Measurements from ENCODE around the gene ADGB. TPM values are rescaled to one million over a fixed set of nuclear protein-coding genes. Genes with fewer than 3 reads are reported as not detected.

ADGB gene
- total and polyA plus RNA-seq, 8 donors, result not detected

- Histone ChIP-seq H3K27ac (no peak overlapping the region), H3K36me3 (no peaks in the 10 kb centered on the region), H3K4me1 (no peaks in the 10 kb centered on the region), H3K27me3 (no peaks in the 10 kb centered on the region), H3K9me3 (no peaks in the 10 kb centered on the region), H3K4me3 (no peak overlapping the region)
- DNase-seq, result no peak
- 58 to 77% methylated on average over 2 of the region's 2 CpGs for WGBS, 2 donors
- intact Hi-C loops (cut with DNase I), result no loop called here
- no peak for FAIRE-seq
- ATAC-seq, result no peak
- TF ChIP-seq CTCF (IDR thresholded peaks at IDR 0.05), result no peak
Measured at GRCh38 chr6:146628350-146628749, 29.6 kb downstream of the ADGB start.

GRCh38 chr6:146634022-146634421 is 35.2 kb downstream of the ADGB start:
- no peak for DNase-seq
- no peak for TF ChIP-seq CTCF (IDR thresholded peaks at IDR 0.05)
- no peaks in the 10 kb centered on the region for H3K36me3 ChIP-seq
- H3K4me3 ChIP-seq, result no peak overlapping the region
- no peak for FAIRE-seq
- peaks cover 0 to 3% (median 0%) of the 10 kb centered on the region in 4 donors for H3K27me3 ChIP-seq
- no peak for ATAC-seq
- WGBS, 2 donors, result 65 to 67% methylated on average over 2 of the region's 2 CpGs
- intact Hi-C loops (cut with DNase I), result no loop called here
- H3K9me3 ChIP-seq, result no peaks in the 10 kb centered on the region
- H3K4me1 ChIP-seq, result no peaks in the 10 kb centered on the region
- H3K27ac ChIP-seq, result no peak overlapping the region

GRCh38 chr6:146635165-146635564 is 36.4 kb downstream of the ADGB start:
- Histone ChIP-seq H3K4me1 (no peaks in the 10 kb centered on the region), H3K9me3 (no peaks in the 10 kb centered on the region), H3K27ac (no peak overlapping the region), H3K27me3 (peaks cover 0 to 3% (median 0%) of the 10 kb centered on the region in 4 donors), H3K36me3 (no peaks in the 10 kb centered on the region), H3K4me3 (no peak overlapping the region)
- ATAC-seq (no peak), FAIRE-seq (no peak), DNase-seq (no peak)
- no peak for TF ChIP-seq CTCF (IDR thresholded peaks at IDR 0.05)
- intact Hi-C loops (cut with DNase I), result no loop called here

- Histone ChIP-seq H3K27ac (no peak overlapping the region), H3K36me3 (no peaks in the 10 kb centered on the region), H3K9me3 (no peaks in the 10 kb centered on the region), H3K27me3 (peaks cover 0 to 3% (median 0%) of the 10 kb centered on the region in 4 donors), H3K4me3 (no peak overlapping the region), H3K4me1 (no peaks in the 10 kb centered on the region)
- DNase-seq (no peak), FAIRE-seq (no peak), ATAC-seq (no peak)
- WGBS, 2 donors, result 74 to 83% methylated on average over 2 of the region's 2 CpGs
- TF ChIP-seq CTCF (IDR thresholded peaks at IDR 0.05), result no peak
- intact Hi-C loops (cut with DNase I), result no loop called here
Measured at GRCh38 chr6:146636481-146636880, 37.7 kb downstream of the ADGB start.

GRCh38 chr6:146642921-146643320 is 44.1 kb downstream of the ADGB start:
- intact Hi-C loops (cut with DNase I), result no loop called here
- Histone ChIP-seq H3K36me3 (no peaks in the 10 kb centered on the region), H3K4me3 (no peak overlapping the region), H3K27me3 (no peaks in the 10 kb centered on the region), H3K27ac (no peak overlapping the region), H3K4me1 (no peaks in the 10 kb centered on the region), H3K9me3 (no peaks in the 10 kb centered on the region)
- WGBS, 2 donors, result 73 to 81% methylated on average over 6 of the region's 6 CpGs
- TF ChIP-seq CTCF (IDR thresholded peaks at IDR 0.05), result no peak
- DNase-seq (no peak), FAIRE-seq (no peak), ATAC-seq (no peak)
